ENCODE results near the gene ZFP36. TPM values are rescaled to one million over a fixed set of nuclear protein-coding genes. Genes with fewer than 3 reads are reported as not detected.

The ZFP36 gene
- total and polyA plus RNA-seq, 2 of the 8 experiments (the other 6 are each of a cell fraction or from before 2014, with no cell fraction given): 4.0 to 10.9 TPM

GRCh38 chr19:39379865-39380396 lies 26.7 kb upstream of the ZFP36 start:
- CTCF ChIA-PET (ENCODE audit: partially characterized antibody): no interaction called here
- DNase-seq (ENCODE audit: low read depth in 1 of 2, low spot score in 2 of 2): no peak

More at GRCh38 chr19:39379865-39380396, 26.7 kb upstream of the ZFP36 start:
- Histone ChIP-seq H2BK5ac (ENCODE audit: low read depth, low read length) (no peak overlapping the region), H3K79me2 (ENCODE audit: control insufficient read depth in 1 of 2, insufficient read depth in 2 of 2, low read length in 2 of 2) (no peaks in the 10 kb centered on the region), H3K9ac (replicated peaks in 1 of 4; ENCODE audit: extremely low read depth in 1 of 4, low read depth in 3 of 4, low read length in 3 of 4) (no peak overlapping the region), H3K4ac (replicated peaks; ENCODE audit: insufficient read length, low read depth, low read length) (no peak overlapping the region), H3K9me3 (ENCODE audit: insufficient read depth in 2 of 2, low read depth in 1 of 2, low read length in 1 of 2) (no peaks in the 10 kb centered on the region), H4K8ac (ENCODE audit: extremely low read depth, insufficient read depth, low read length) (no peak overlapping the region), H3K56ac (replicated peaks; ENCODE audit: insufficient read length, low read depth, low read length) (no peak overlapping the region), H2AFZ (ENCODE audit: low read length) (no peak overlapping the region), H2BK20ac (ENCODE audit: low read length) (no peak overlapping the region), H4K20me1 (replicated peaks in 1 of 2; ENCODE audit: control insufficient read depth in 1 of 2, insufficient read depth in 2 of 2, low read length in 2 of 2) (peaks cover 7 to 8% of the 10 kb centered on the region in 2 experiments), H3K36me3 (ENCODE audit: control insufficient read depth in 2 of 4, insufficient read depth in 4 of 4, low read length in 3 of 4) (peaks cover 44 to 86% (median 69%) of the 10 kb centered on the region in 4 experiments), H3K4me2 (ENCODE audit: insufficient read depth in 1 of 2, low read depth in 2 of 2, low read length in 2 of 2) (no peak overlapping the region), H2AK5ac (ENCODE audit: low read depth, low read length) (no peak overlapping the region), H4K91ac (replicated peaks; ENCODE audit: insufficient read length, low read length) (no peak overlapping the region), H2BK15ac (ENCODE audit: low read length) (no peak overlapping the region), H3K23me2 (ENCODE audit: low read depth, low read length) (no peaks in the 10 kb centered on the region; the same call in 1 of the 2 replicates), H4K5ac (ENCODE audit: insufficient read length, low read depth, low read length) (no peak overlapping the region), H3K23ac (ENCODE audit: insufficient read length) (no peak overlapping the region), H3K4me1 (replicated peaks in 1 of 4; ENCODE audit: control insufficient read depth in 3 of 4, insufficient read depth in 4 of 4, low read length in 3 of 4) (peaks cover 0 to 2% (median 0%) of the 10 kb centered on the region in 4 experiments; a peak in 2 of 7 replicates), H3K18ac (ENCODE audit: extremely low read depth, low read length) (no peak overlapping the region), H3K79me1 (ENCODE audit: low read depth, low read length) (no peaks in the 10 kb centered on the region; the same call in 1 of the 2 replicates), H2BK12ac (ENCODE audit: low read depth, low read length) (no peak overlapping the region), H3K14ac (ENCODE audit: insufficient read length) (no peak overlapping the region), H3K27me3 (replicated peaks in 1 of 4; ENCODE audit: control insufficient read depth in 3 of 4, extremely low read depth in 1 of 4, insufficient read depth in 3 of 4, low read length in 3 of 4) (no peaks in the 10 kb centered on the region), H2BK120ac (replicated peaks; ENCODE audit: low read depth, low read length) (no peak overlapping the region), H3K4me3 (ENCODE audit: extremely low read depth in 1 of 4, insufficient read depth in 2 of 4, low read depth in 3 of 4, low read length in 4 of 4) (no peak overlapping the region), H3K27ac (ENCODE audit: low read depth, low read length) (no peak overlapping the region)
- no peak for TF ChIP-seq KDM5A (IDR thresholded peaks at IDR 0.05; ENCODE audit: low read length)
- no peak for TF ChIP-seq TCF12 (IDR thresholded peaks at IDR 0.05; ENCODE audit: low read depth, low read length)
- TF ChIP-seq E2F6 (IDR thresholded peaks at IDR 0.05): no peak
- TF ChIP-seq KDM1A (IDR thresholded peaks at IDR 0.05; ENCODE audit: borderline replicate concordance, low read length): no peak
- no peak for TF ChIP-seq SP2 (IDR thresholded peaks at IDR 0.05; ENCODE audit: low read length)
- no peak for TF ChIP-seq TBP (IDR thresholded peaks at IDR 0.05; ENCODE audit: low read depth, low read length)
- no peak for TF ChIP-seq CBX5 (IDR thresholded peaks at IDR 0.05; ENCODE audit: low read depth, low read length)
- TF ChIP-seq POU5F1 (IDR thresholded peaks at IDR 0.05; ENCODE audit: low read depth, low read length): no peak
- TF ChIP-seq CREB1 (IDR thresholded peaks at IDR 0.05): no peak
- no peak for TF ChIP-seq SUZ12 (IDR thresholded peaks at IDR 0.05; ENCODE audit: low read length)
- POLR2A ChIA-PET (ENCODE audit: partially characterized antibody): interaction anchor here (0.6 to 4.3 kb wide), 5 partner anchors 11 to 478 kb away, joined by 3 to 20 read pairs (median 3); partner anchors contain the start of genes MED29, PAF1 and PLEKHG2
- 90% methylated on average over 14 of the region's 14 CpGs; no CpG with 5 or more reads in 1 of the 2 experiments for WGBS, 2 experiments (ENCODE audit: extremely low coverage in 1 of 2, insufficient coverage in 1 of 2, insufficient read length in 1 of 2, insufficient replicate concordance in 2 of 2, low coverage in 1 of 2, low lambda C conversion rate in 2 of 2, missing lambda C conversion rate in 1 of 2)
- no peak for FAIRE-seq

Data from H1 (cell line).